SK-N-SH (cell line): ENCODE measurements around the gene TEKT1. TPM values are rescaled to one million over a fixed set of nuclear protein-coding genes. Genes with fewer than 3 reads are reported as not detected.
"Not testable (repeated sequence)": the region's sequence is repeated elsewhere in the genome, so short reads cannot be mapped to it uniquely, and the experiment has no call there.

Experiments
- CTCF ChIA-PET: fragments of 300-600, 350-600 bp; formaldehyde crosslinking; extraction: SDS; loops from one replicate; lab custom pipeline; 2021; lab: Yijun Ruan, JAX
- POLR2A ChIA-PET: fragments of 350-600 bp; sonication (Branson Sonifier 250); formaldehyde crosslinking; extraction: SDS; loops from one replicate; lab custom pipeline; 2020; ENCODE audit warnings: antibody characterized with exemption, inconsistent platforms; lab: Yijun Ruan, JAX
- DNase-seq: peaks from one replicate; pipeline ENCODE4 v3.0.0; 2012
- H2AFZ ChIP-seq: fragments of 200-600 bp; sonication (generic); 2 replicates; pipeline ENCODE4 v1.8.1; 2016; ENCODE audit warnings: antibody characterized with exemption, mild to moderate bottlenecking, low read depth
- H3F3A ChIP-seq: fragments of 200-600 bp; sonication (generic); replicated peaks from 2 replicates; pipeline ENCODE3; 2016; ENCODE audit warnings: antibody characterized with exemption, mild to moderate bottlenecking; ENCODE audit not compliant: insufficient read depth
- H3K27ac ChIP-seq, 2 experiments: fragments of 200-500 bp in 1 of 2; fragments of 200-600 bp in 1 of 2; sonication (Bioruptor generic) in 1 of 2; sonication (generic), shearing (Covaris generic) in 1 of 2; 2 replicates each; pipeline versions ENCODE4 v1.5.1 to v1.6.1; 2014 to 2016; ENCODE audit warnings: low read depth in 2 of 2, inconsistent platforms in 1 of 2, low read length in 1 of 2, mild to moderate bottlenecking in 1 of 2, mixed read lengths in 1 of 2
- H3K27me3 ChIP-seq: fragments of 200-600 bp; sonication (generic), shearing (Covaris generic); 2 replicates; pipeline ENCODE4 v1.6.1; 2016; ENCODE audit warnings: mixed run types; ENCODE audit not compliant: insufficient read depth
- H3K36me3 ChIP-seq, 2 experiments: fragments of 200-500 bp in 1 of 2; fragments of 200-600 bp in 1 of 2; sonication (Bioruptor generic) in 1 of 2; sonication (generic) in 1 of 2; replicated peaks in 1 of 2; 2 replicates each; pipeline versions ENCODE3 to v1.5.1; 2014 to 2016; ENCODE audit warnings: low read length in 1 of 2, mild to moderate bottlenecking in 1 of 2; ENCODE audit not compliant: insufficient read depth in 2 of 2, control insufficient read depth in 1 of 2
- H3K4me1 ChIP-seq, 2 experiments: fragments of 200-500 bp in 1 of 2; fragments of 200-600 bp in 1 of 2; sonication (Bioruptor generic) in 1 of 2; sonication (generic), shearing (Covaris generic) in 1 of 2; 2 replicates each; pipeline versions ENCODE4 v1.5.1 to v1.6.1; 2014 to 2016; ENCODE audit warnings: low read depth in 1 of 2, low read length in 1 of 2, mixed run types in 1 of 2; ENCODE audit not compliant: insufficient read depth in 2 of 2, control insufficient read depth in 1 of 2
- H3K4me2 ChIP-seq: fragments of 200-600 bp; sonication (generic), shearing (Covaris generic); 2 replicates; pipeline ENCODE4 v1.6.1; 2017; ENCODE audit warnings: mixed run types
- H3K4me3 ChIP-seq, 2 experiments: fragments of 200-500 bp in 1 of 2; fragments of 200-600 bp in 1 of 2; sonication (Bioruptor generic) in 1 of 2; sonication (generic), shearing (Covaris generic) in 1 of 2; 2 replicates each; pipeline versions ENCODE4 v1.5.1 to v1.8.1; 2014 to 2016; ENCODE audit warnings: low read depth in 2 of 2, inconsistent platforms in 1 of 2, low read length in 1 of 2, mild to moderate bottlenecking in 1 of 2, mixed read lengths in 1 of 2, moderate library complexity in 1 of 2
- H3K79me2 ChIP-seq: fragments of 200-600 bp; sonication (generic); 2 replicates; pipeline ENCODE4 v1.8.1; 2017; ENCODE audit warnings: mild to moderate bottlenecking; ENCODE audit not compliant: insufficient read depth
- H3K9ac ChIP-seq: fragments of 200-600 bp; sonication (generic); 2 replicates; pipeline ENCODE4 v1.6.1; 2017; ENCODE audit warnings: mixed run types
- H3K9me2 ChIP-seq: fragments of 200-600 bp; sonication (generic); 2 replicates; pipeline ENCODE4 v1.6.1; 2017; ENCODE audit warnings: mixed run types
- H3K9me3 ChIP-seq: fragments of 200-600 bp; sonication (generic); 2 replicates; pipeline ENCODE4 v1.6.1; 2017; ENCODE audit warnings: mixed run types, mild to moderate bottlenecking, moderate library complexity
- H4K20me1 ChIP-seq: fragments of 200-600 bp; sonication (generic); 2 replicates; pipeline ENCODE4 v1.6.1; 2017; ENCODE audit warnings: mild to moderate bottlenecking, mixed run types; ENCODE audit not compliant: insufficient read depth
- EP300 ChIP-seq, 2 experiments: IDR thresholded peaks; 2 replicates each; pipeline versions ENCODE4 v1.4.0 to v1.6.1; 2012; ENCODE audit warnings: borderline replicate concordance in 1 of 2, low read depth in 1 of 2, low read length in 1 of 2
- GATA2 ChIP-seq: sonication (generic); formaldehyde crosslinking; IDR thresholded peaks from 2 replicates; pipeline ENCODE4 v1.5.0; 2020; ENCODE audit warnings: mild to moderate bottlenecking, missing genetic modification reagents
- MXI1 ChIP-seq: IDR thresholded peaks from 2 replicates; pipeline ENCODE4 v1.6.1; 2012; ENCODE audit warnings: mild to moderate bottlenecking, low read depth, low read length, improper control_type of control experiment
- RAD21 ChIP-seq: IDR thresholded peaks from 2 replicates; pipeline ENCODE4 v1.6.1; 2012; ENCODE audit warnings: mild to moderate bottlenecking, low read length
- WGBS: methylation state at CpG from one replicate; pipeline ENCODE4 v1.1.6; 2017; ENCODE audit warnings: low lambda C conversion rate; 5-methylcytosine and 5-hydroxymethylcytosine counted together
- polyA plus RNA-seq, 3 experiments: library from polyadenylated mRNA; depleted of rRNA; stranded (reverse); fragments of >200 nt; gene quantifications; 2 replicates each; pipeline ENCODE4 v1.2.3, GENCODE V29; 2012
- TF ChIP-seq, protein P1 (sequence below): IDR thresholded peaks from 2 replicates; pipeline ENCODE4 v1.4.0; 2012; ENCODE audit warnings: low read depth, borderline replicate concordance
- TF ChIP-seq, protein P2 (sequence below): fragments of 200-600 bp; sonication (generic); IDR thresholded peaks from 2 replicates; pipeline ENCODE4 v1.6.1; 2017; ENCODE audit warnings: antibody characterized with exemption, mild to moderate bottlenecking, moderate library complexity
- TF ChIP-seq, protein P3 (sequence below): IDR thresholded peaks from 2 replicates; pipeline ENCODE4 v1.6.1; 2012; ENCODE audit warnings: mild to moderate bottlenecking, low read depth, low read length, moderate library complexity

TEKT1 gene
- polyA plus RNA-seq, 1 of the 3 experiments (the other 2 are of a cell fraction) = not detected

DNA sequence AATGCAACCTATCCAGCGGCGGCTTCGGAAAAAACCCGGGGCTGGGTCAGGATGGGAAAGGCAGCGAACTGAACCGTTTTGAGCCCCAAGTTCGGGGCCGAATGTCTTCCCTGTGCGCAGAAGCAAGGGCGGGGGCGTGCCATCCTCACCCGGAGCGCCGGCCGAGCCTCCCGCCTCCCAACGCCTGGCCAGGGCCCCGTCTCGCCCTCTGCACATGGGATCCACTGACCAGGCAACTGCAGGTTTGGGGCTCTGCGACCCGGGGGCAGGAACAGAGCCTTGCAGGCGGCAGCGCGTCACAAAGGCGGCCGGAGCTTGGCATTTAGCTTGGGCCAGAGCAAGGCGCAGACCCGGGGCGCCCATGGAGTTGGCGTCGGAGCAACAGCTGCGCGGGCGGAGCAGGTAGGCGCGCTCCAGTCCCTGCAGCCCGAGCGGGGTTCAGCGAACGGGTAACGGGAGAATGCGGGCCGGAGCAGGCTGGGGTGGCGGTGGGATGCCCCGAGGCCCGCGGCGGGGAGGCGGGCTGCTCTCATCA is 55.6 kb downstream of the TEKT1 start, which contains the start of gene FBXO39 (continued):
- TF ChIP-seq, protein P1, sequence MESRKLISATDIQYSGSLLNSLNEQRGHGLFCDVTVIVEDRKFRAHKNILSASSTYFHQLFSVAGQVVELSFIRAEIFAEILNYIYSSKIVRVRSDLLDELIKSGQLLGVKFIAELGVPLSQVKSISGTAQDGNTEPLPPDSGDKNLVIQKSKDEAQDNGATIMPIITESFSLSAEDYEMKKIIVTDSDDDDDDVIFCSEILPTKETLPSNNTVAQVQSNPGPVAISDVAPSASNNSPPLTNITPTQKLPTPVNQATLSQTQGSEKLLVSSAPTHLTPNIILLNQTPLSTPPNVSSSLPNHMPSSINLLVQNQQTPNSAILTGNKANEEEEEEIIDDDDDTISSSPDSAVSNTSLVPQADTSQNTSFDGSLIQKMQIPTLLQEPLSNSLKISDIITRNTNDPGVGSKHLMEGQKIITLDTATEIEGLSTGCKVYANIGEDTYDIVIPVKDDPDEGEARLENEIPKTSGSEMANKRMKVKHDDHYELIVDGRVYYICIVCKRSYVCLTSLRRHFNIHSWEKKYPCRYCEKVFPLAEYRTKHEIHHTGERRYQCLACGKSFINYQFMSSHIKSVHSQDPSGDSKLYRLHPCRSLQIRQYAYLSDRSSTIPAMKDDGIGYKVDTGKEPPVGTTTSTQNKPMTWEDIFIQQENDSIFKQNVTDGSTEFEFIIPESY = no peak
- no peak for TF ChIP-seq GATA2 (CRISPR knock-in tag)
- TF ChIP-seq EP300 (IDR thresholded peaks at IDR 0.05; ENCODE audit: borderline replicate concordance in 1 of 2, low read depth in 1 of 2, low read length in 1 of 2) = no peak
- TF ChIP-seq RAD21 = no peak
- no peak for TF ChIP-seq MXI1
- TF ChIP-seq, protein P2, sequence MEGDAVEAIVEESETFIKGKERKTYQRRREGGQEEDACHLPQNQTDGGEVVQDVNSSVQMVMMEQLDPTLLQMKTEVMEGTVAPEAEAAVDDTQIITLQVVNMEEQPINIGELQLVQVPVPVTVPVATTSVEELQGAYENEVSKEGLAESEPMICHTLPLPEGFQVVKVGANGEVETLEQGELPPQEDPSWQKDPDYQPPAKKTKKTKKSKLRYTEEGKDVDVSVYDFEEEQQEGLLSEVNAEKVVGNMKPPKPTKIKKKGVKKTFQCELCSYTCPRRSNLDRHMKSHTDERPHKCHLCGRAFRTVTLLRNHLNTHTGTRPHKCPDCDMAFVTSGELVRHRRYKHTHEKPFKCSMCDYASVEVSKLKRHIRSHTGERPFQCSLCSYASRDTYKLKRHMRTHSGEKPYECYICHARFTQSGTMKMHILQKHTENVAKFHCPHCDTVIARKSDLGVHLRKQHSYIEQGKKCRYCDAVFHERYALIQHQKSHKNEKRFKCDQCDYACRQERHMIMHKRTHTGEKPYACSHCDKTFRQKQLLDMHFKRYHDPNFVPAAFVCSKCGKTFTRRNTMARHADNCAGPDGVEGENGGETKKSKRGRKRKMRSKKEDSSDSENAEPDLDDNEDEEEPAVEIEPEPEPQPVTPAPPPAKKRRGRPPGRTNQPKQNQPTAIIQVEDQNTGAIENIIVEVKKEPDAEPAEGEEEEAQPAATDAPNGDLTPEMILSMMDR = no peak
- TF ChIP-seq, protein P3, sequence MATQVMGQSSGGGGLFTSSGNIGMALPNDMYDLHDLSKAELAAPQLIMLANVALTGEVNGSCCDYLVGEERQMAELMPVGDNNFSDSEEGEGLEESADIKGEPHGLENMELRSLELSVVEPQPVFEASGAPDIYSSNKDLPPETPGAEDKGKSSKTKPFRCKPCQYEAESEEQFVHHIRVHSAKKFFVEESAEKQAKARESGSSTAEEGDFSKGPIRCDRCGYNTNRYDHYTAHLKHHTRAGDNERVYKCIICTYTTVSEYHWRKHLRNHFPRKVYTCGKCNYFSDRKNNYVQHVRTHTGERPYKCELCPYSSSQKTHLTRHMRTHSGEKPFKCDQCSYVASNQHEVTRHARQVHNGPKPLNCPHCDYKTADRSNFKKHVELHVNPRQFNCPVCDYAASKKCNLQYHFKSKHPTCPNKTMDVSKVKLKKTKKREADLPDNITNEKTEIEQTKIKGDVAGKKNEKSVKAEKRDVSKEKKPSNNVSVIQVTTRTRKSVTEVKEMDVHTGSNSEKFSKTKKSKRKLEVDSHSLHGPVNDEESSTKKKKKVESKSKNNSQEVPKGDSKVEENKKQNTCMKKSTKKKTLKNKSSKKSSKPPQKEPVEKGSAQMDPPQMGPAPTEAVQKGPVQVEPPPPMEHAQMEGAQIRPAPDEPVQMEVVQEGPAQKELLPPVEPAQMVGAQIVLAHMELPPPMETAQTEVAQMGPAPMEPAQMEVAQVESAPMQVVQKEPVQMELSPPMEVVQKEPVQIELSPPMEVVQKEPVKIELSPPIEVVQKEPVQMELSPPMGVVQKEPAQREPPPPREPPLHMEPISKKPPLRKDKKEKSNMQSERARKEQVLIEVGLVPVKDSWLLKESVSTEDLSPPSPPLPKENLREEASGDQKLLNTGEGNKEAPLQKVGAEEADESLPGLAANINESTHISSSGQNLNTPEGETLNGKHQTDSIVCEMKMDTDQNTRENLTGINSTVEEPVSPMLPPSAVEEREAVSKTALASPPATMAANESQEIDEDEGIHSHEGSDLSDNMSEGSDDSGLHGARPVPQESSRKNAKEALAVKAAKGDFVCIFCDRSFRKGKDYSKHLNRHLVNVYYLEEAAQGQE = no peak

DNA sequence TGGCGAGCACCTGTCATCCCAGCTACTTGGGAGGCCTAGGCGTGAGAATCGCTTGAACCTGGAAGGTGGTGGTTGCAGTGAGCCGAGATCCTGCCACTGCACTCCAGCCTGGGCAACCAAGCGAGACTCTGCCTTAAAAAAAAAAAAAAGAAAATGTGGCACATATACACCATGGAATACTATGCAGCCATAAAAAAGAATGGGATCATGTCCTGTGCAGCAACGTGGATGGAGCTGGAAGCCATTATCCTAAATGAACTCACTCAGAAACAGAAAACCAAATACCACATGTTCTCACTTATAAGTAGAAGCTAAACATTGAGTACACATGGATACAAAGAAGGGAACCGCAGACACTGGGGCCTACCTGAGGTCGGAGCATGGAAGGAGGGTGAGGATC is 56.6 kb downstream of the TEKT1 start:
- H3K4me2 ChIP-seq, H3K4me1 ChIP-seq, CTCF ChIA-PET, H3K4me3 ChIP-seq, H3F3A ChIP-seq, DNase-seq, H4K20me1 ChIP-seq, H3K9ac ChIP-seq, H3K36me3 ChIP-seq, H3K27ac ChIP-seq, H3K9me2 ChIP-seq, H3K79me2 ChIP-seq, H2AFZ ChIP-seq, POLR2A ChIA-PET, H3K9me3 ChIP-seq: not testable (repeated sequence)
- WGBS = 38% methylated on average over 8 of the region's 8 CpGs
- H3K27me3 ChIP-seq = peaks cover 64% of the 10 kb centered on the region
